Mesenteric fat pad (tissue), 1 donor: ENCODE data around the gene SCN10A. TPM values are rescaled to one million over a fixed set of nuclear protein-coding genes. Genes with fewer than 3 reads are reported as not detected.

Experiments used
- DNase-seq: peaks from one replicate; pipeline ENCODE4 v3.0.0-alpha.2; 2020; ENCODE audit warnings: low spot score
- total RNA-seq: library from RNA; stranded (reverse); fragmentation: NEBNext Ultra II Directional; extraction: Animal tissue kit (Norgen Biotek cat#: 25700); gene quantifications from one replicate; pipeline ENCODE4 v1.2.1, GENCODE V29; 2021
- donor health status: DM: yes; HTN: yes; CAD: no.

SCN10A gene
- total RNA-seq, 1 donor from 2014 or later = not detected

GRCh38 chr3:38721207-38721772, 94.7 kb downstream of the SCN10A start:
- DNase-seq = no peak

- no peak for DNase-seq
Observed at GRCh38 chr3:38720465-38720864, 95.6 kb downstream of the SCN10A start.

GRCh38 chr3:38717355-38718240, 98.4 kb downstream of the SCN10A start:
- no peak for DNase-seq

- DNase-seq = no peak
Observed at GRCh38 chr3:38713121-38713520, 102.9 kb downstream of the SCN10A start.

- DNase-seq = no peak
Observed at GRCh38 chr3:38711321-38711720, 104.7 kb downstream of the SCN10A start.

- no peak for DNase-seq
Observed at GRCh38 chr3:38707730-38708129, 108.3 kb downstream of the SCN10A start.

- no peak for DNase-seq
Observed at GRCh38 chr3:38706961-38707360, 109.1 kb downstream of the SCN10A start.

GRCh38 chr3:38702231-38702630, 113.8 kb downstream of the SCN10A start:
- no peak for DNase-seq

- no peak for DNase-seq
Observed at GRCh38 chr3:38698760-38699159, 117.3 kb downstream of the SCN10A start.

- DNase-seq = no peak
Observed at GRCh38 chr3:38698061-38698460, 118.0 kb downstream of the SCN10A start.

GRCh38 chr3:38696034-38696433, 120.0 kb downstream of the SCN10A start:
- no peak for DNase-seq

- no peak for DNase-seq
Observed at GRCh38 chr3:38690185-38690584, 125.8 kb downstream of the SCN10A start.

GRCh38 chr3:38689774-38690173, 126.2 kb downstream of the SCN10A start:
- no peak for DNase-seq

GRCh38 chr3:38689346-38689745, 126.7 kb downstream of the SCN10A start:
- DNase-seq = no peak

GRCh38 chr3:38687321-38687720, 128.7 kb downstream of the SCN10A start:
- DNase-seq = no peak

GRCh38 chr3:38684546-38684945, 131.5 kb downstream of the SCN10A start:
- no peak for DNase-seq

GRCh38 chr3:38669668-38670067, 146.3 kb downstream of the SCN10A start:
- DNase-seq = no peak

- no peak for DNase-seq
Observed at GRCh38 chr3:38662544-38662943, 153.5 kb downstream of the SCN10A start.

GRCh38 chr3:38658841-38659240, 157.2 kb downstream of the SCN10A start:
- DNase-seq = peak; percentile 49

GRCh38 chr3:38657369-38657768, 158.6 kb downstream of the SCN10A start:
- DNase-seq = peak; percentile 53

- DNase-seq = peak; percentile 62
Observed at GRCh38 chr3:38655708-38656300, 160.2 kb downstream of the SCN10A start.
